ENCODE data around the gene CREBL2.

The CREBL2 gene

GRCh38 chr12:12689647-12690300, 78.1 kb downstream of the CREBL2 start:
- ChIA-PET POLR2A (no interaction called here), CTCF (interaction anchor here (1.4 to 2.1 kb wide), 7 partner anchors 9 to 340 kb away, joined by 3 to 10 read pairs (median 5); partner anchors contain the start of gene MANSC1)
- no peak for DNase-seq (ENCODE audit: extremely low spot score)
- no peak for TF ChIP-seq CTCF (IDR thresholded peaks at IDR 0.05; ENCODE audit: control extremely low read depth, extremely low read depth, low read depth, missing control alignments)

GRCh38 chr12:12691549-12691948, 79.9 kb downstream of the CREBL2 start:
- ChIA-PET CTCF (interaction anchor here (1.2 to 2.9 kb wide), 6 partner anchors 11 to 29 kb away, joined by 3 to 9 read pairs (median 4); no protein-coding TSS in a partner anchor), POLR2A (no interaction called here)
- no peak for DNase-seq (ENCODE audit: extremely low spot score)
- TF ChIP-seq CTCF (IDR thresholded peaks at IDR 0.05; ENCODE audit: control extremely low read depth, extremely low read depth, low read depth, missing control alignments), result no peak

- ChIA-PET CTCF (interaction anchor here (0.6 to 2.9 kb wide), 8 partner anchors 11 to 316 kb away, joined by 3 to 9 read pairs (median 4); no protein-coding TSS in a partner anchor), POLR2A (interaction anchor here (0.5 kb wide), 1 partner anchor 160 kb away, joined by 4 read pairs; no protein-coding TSS in a partner anchor)
- no peak for DNase-seq (ENCODE audit: extremely low spot score)
- no peak for TF ChIP-seq CTCF (IDR thresholded peaks at IDR 0.05; ENCODE audit: control extremely low read depth, extremely low read depth, low read depth, missing control alignments)
Observed at GRCh38 chr12:12693111-12693671, 81.5 kb downstream of the CREBL2 start.

Data from GM10248 (cell line).